ENCODE results near the gene LAMA5.

Gene LAMA5

DNA sequence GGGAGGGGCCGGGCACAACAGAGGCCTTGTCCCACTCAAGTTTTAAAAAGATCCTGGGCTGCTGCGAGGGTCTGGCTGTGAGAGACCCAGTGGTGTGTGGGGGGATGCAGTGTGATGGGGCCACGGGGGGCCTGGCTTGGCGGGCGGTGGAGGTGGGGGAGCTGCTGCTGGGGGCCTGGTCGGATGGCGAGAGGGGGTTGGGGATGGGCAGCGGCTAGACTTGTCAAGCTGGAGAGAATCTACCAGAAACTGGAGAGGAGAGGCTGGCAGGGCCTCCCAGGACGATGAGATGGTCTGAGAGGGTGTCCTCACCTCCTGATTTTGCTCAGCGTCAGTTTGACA lies 24.9 kb upstream of the LAMA5 start:
- H3K4me3 ChIP-seq (ENCODE audit: low read length): no peak overlapping the region
- no peak for DNase-seq (ENCODE audit: low read depth, low spot score)

DNA sequence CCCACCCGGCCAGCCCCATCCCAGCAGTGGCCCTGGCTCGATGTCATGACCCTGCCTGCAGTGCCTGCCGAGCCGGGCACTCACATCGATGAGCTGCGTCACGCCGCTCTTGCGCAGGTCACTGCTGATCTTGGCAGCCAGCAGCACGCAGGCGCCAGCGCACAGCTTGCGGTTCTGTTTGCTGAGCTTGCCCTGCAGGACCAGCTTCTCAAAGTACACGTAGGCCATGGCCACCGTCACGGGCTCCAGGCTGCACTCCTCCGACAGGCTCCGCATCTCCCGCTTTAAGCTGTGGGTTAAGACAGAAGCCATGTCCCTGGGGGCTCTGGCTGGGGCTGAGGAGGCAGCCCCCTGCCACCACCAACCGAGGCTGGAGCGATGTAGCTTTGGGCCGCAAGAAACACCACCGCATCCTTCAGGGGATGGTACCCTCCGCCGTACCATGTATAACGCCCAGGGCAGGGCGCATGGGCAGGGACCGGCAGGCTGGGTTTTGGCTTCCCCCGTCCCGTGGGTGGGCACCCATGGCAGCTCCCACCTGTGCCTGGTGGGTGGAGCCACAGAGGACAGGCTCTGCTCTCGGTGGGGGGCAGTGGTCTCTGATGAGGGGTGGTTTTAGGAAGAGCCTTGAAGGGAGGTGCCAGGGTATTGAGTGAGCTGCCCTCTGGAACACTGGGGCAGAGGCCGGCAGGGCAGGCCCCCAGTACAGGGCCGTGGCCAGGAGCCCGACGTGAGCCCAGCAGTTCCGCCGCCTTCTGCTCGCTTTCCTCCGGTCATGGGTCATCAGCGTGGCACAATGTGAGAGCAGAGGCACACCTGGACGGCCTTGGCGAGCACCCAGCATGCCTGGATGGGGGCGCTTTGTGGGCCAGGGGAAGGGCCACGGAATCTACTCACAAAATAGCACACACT lies 24.3 kb upstream of the LAMA5 start:
- no peak overlapping the region for H3K4me3 ChIP-seq (ENCODE audit: low read length)
- DNase-seq (ENCODE audit: low read depth, low spot score): no peak

DNA sequence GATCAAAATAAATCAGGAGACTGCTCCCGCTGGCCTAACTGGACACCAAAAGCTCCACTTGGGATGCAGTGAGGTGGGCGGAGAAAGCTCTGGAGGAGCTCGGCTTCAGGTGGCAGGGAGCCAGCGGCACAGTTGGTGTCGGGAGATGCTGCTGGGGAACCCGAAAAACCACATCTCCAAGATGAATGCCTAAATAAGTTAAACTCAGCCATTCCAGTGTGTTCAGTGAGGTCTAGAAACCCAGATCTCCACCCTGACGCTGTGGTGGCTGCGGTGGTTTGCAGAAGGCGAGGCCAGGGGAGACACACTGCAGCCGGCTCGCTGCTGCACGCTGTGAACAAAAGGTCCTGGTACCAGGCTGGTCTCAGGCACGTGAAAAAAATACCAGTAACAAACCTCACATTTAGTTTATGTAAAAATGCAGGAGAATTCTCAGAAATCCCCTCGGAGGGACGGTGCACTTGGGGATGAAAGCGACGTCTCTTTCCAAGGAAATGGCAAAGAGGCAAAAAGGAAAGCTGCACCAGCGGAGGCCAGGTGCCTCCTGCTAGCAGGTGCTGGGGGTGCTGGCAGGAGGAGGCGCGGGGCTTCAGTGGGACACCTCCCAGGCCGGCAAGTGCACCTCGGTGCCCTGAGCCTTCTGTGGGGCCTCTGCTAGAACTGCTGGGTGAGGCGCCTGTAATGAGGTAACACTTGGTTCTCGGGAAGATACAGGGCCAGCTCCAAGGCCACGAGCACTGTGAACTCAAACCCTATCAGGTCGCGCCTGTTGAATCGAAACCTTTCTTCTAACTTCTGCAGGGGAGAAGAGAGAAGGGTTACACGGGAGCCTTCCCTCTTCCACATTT lies 23.4 kb upstream of the LAMA5 start:
- DNase-seq (ENCODE audit: low read depth, low spot score): no peak

DNA sequence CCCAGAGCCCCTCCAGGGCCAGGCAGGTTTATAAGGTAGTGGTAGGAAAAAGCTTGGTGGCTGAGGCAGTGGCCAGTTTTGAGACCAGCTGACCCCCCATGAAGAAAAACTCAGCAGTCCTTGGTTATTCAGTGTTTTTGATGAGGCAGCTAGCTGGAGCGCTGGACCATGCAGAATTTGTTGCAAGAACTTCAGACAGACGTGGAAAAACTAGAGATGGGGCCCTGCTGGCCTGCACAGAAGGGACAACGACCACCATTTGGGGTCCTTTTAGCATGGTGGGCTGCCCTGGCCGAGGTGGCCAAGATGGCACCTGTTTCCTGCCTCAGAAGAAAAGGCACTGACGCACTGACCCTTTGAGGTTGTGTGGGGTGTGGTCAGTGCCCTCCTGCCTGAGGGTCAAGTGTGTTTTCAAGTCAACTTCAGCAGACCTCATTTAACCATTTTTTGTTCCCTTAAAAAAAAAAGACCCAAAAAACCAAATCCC lies 22.5 kb upstream of the LAMA5 start:
- H3K4me3 ChIP-seq (ENCODE audit: low read length): no peak overlapping the region
- DNase-seq (ENCODE audit: low read depth, low spot score): no peak

More for the DNA sequence above, 23.4 kb upstream of the LAMA5 start:
- no peak overlapping the region for H3K4me3 ChIP-seq (ENCODE audit: low read length)

DNA sequence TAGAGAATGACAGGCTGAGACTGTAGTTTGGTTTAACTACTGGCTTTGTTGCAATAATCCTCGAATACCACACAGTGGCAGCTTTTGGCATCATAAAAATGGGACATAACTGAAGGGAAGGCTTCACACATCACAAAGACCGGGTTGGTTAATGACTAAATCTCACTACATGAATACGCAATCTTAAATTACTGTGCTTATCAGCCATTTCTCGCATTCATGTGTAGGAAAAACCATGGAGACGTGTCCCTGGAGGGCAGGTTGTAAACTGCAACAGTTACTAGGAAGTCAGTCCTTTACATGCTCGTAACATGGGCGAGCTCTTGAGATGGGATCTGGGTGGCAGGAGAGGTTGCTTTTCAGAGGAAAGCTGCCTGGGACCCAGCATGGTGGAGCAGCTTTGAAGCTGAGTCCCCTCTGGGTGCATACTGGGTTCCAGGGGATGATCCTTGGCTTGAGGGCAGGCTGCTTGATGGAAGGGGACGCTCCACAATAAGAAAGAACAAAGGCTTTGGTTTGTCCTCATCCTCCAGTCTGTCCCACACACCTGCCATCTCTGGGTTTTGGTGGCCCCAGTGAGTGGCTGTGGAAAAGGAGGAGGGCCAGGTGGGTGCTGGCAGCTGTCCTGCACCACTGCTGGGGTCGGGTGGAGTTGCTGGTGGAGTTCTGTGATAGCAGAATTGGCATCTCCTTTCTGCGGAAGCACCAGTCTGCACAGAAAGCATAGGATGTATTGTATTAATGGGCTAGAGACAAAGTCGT lies 21.9 kb upstream of the LAMA5 start:
- peak; percentile 24 for DNase-seq (ENCODE audit: low read depth, low spot score)
- peak overlapping the region; percentile 99; the same call in 1 of the 2 replicates for H3K4me3 ChIP-seq (ENCODE audit: low read length)

DNA sequence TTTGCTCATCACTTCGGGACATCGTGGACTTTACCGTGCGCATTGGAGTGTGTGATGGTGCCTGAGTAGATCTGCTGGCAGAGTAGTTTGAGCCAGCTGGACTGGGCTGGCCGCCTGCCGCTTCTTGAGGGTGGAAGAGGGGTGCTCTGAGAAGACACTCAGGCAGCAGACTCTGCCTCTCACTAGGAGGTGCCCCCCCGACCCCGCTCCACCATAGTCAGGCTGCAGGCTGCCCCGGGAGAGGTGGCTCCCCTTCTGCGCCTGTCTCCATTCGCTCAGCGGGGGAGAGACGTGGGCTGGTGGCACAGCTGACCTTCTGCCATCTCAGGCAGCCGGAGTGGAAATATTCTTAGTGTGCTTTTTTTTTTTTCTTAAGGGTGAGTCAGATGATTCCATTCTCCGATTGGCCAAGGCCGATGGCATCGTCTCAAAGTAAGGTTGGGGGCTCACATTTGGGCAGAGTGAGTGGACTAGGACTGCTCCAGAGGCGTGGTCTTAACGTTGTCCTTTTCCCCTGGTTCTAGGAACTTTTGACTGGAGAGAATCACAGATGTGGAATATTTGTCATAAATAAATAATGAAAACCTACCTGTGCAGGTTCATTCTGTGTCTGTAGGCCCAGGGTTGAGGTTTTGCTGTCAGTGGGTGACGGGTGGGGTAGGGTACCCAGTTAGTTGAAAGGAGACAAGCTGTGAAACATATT lies 21.0 kb upstream of the LAMA5 start:
- DNase-seq (ENCODE audit: low read depth, low spot score): no peak
- H3K4me3 ChIP-seq (ENCODE audit: low read length): peak overlapping the region; percentile 99

DNA sequence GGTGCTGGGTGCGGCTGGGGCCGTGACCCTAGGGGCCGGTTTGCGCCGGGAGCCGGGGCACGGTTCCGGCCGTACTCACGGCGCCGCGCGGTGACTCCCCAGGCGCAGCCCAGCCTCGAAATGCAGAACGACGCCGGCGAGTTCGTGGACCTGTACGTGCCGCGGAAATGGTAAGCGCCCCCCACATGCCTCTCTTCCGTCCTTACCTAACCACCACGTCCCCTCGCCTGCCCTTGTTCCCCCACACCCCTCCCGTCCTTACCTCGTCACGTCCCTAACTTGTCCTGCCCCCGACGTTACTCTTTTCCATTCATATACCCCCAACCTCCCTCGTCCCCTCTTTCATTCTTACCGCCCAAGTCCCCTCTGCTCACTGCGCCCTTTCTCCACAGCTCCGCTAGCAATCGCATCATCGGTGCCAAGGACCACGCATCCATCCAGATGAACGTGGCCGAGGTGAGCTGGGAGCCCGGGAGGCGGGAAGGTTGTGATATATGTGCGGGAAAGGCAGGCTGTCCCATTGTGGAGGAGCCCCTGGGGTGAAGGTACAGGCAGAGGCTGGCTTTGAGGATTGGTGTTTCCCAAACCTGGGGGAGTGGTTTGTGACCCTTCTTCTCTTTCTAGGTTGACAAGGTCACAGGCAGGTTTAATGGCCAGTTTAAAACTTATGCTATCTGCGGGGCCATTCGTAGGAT lies 20.3 kb upstream of the LAMA5 start:
- H3K4me3 ChIP-seq (ENCODE audit: low read length): peak overlapping the region; percentile 99
- DNase-seq (ENCODE audit: low read depth, low spot score): no peak

DNA sequence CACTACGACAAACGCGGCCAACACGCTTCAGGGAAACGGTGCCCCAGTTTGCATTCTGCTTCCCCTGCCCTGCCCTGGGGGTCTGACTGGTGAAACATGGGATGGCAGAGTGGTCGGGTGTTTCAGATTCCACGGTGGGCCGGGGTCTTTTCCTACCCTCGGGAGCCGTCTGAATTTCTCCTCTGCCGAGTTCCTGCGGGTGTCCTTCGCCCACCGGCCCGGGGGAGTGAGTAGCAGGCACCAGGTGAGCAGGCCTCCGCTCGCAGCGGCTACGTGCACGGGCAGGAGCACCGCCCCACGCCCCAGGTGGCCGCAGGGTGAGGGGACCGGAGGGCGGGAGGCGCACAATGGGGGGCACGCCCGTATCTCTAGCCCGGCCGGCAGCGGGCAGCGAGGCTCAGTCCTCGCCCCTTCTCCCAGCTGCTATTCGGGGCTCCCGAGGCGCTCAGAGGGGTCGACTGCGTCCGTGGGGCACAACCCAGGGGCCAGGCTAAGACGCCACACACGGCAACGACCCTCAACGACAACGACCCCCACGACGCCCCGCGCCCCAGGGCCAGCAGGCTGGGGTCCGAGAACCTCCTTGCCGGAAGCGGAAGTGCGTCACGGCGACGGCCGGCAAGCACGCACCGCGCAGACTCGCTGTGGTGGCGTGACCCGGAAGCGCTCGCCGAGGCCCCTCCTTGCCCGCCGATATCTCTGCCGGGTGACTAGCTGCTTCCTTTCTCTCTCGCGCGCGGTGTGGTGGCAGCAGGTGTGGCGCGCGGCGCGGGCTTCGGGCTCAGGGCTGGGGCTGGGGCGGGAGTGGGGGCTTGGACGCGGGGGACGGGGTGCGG lies 19.5 kb upstream of the LAMA5 start, which contains the start of gene RPS21:
Gene RPS21 (plus strand): TSS at position 721 of the 836 bp plus-strand sequence. CDS start 236 bp downstream, outside the sequence.
- DNase-seq (ENCODE audit: low read depth, low spot score): peak; percentile 86

DNA sequence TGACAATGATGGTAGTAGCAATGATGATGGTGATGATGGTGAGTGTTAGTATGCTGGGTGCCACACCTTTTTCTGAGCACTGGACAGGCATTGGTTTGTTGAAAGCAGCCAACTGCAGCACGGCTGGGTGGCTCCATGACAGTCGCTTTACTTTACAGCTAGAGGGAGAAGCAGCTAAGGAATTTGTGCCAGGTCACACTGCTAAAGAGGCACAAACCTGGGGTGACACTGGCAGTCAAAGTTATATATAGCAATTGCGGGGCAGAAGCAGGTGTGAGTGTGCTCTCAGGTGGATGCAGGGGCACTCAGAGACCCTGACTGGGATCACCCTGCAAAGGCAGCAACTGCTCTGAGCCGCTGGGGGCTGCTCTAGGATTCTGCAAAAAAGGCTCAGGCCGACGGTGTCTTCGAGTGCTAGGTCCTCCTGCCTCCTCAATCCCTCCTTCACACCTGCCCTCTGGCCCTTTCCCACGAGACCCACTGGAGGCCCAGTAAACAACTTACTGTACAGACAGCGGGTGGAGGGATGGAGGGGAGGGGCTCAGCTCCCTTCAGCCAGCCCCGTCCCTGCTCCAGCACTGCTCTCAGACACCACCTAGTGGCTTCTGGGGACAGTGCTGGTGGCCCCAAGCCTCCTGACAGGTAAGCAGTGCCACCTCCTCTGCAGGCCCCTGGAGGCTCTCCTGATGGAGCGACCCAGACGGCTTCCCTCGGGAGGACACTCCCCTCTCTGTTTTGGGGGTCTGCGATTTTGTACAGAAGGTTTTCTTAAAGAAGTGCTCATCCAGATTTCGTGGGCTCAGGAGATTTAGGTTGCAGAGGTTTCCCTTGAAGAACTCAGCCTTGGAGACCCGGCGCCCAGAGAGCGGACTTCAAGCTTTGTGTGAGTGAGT lies 15.4 kb upstream of the LAMA5 start:
- H3K4me3 ChIP-seq (ENCODE audit: low read length): peak overlapping the region; percentile 28
- DNase-seq (ENCODE audit: low read depth, low spot score): peak; percentile 76

More for the DNA sequence above, 19.5 kb upstream of the LAMA5 start, which contains the start of gene RPS21:
- peak within 1 kb of the TSS; percentile 99 for H3K4me3 ChIP-seq (ENCODE audit: low read length)

DNA sequence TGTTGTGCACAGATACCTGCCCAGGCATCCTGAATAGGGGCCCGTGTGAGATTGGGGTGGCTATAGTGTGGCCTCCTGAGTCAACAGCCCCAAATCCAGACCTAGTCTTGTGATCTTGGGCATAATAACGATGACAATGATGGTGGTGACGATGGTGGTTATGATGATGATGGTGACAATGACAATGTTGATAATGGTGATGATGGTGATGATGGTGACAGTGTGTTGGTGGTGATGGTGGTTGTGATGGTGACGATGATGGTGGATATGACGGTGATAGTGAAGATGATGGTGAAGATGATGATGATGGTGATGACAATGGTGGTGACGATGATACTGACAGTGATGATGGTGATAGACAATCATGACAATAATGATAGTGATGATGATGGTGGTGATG lies 14.7 kb upstream of the LAMA5 start:
- no peak for DNase-seq (ENCODE audit: low read depth, low spot score)
- H3K4me3 ChIP-seq (ENCODE audit: low read length): no peak overlapping the region

DNA sequence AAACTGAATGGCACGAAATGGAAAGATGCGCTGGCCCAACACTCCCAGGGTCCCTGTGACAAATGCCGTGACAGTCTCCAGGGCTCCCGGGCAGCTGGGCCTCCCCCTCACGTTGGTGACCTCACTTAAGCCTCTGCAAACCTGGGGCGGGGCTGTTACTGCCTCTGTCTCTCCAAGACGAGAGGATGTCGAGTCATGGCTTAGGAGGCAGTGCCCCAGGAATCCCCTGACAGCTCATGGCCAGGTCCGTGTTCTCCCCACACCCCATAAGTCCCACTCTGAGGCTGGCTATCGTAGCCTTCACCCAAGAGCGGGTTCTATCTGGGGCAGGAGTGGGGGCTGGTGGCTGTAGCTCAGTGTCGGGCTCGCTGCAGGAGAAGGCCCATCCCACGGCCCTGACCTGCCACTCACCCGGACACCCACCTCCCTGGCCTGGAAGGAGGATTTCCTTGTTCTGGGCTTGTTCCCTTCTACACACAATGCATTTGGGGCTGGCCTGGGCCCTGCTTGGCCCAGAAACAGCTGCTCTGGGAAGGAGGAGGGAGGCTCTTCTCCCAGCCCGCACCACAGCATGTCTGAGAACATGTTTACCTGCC lies 14.2 kb upstream of the LAMA5 start:
- no peak overlapping the region for H3K4me3 ChIP-seq (ENCODE audit: low read length)
- no peak for DNase-seq (ENCODE audit: low read depth, low spot score)

DNA sequence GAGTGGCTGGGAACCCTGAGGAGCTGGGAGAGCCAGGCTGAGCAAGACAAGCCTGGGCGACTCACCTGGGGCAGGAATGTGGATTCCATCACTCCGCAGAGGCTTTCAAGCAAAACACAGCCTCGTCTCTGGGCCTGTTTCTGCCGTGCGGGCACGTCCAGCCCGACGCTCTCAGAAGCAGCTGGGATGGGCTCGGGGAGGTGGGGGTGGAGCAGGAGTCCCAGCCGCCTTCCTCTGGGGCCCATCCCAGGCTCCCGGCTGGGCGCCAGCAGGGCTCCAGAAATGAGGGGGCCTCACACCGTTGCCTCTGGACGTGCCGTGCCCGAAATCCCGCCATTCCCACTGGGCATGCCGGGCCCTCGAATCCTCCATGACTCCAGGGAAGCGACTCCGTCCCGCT lies 11.1 kb upstream of the LAMA5 start:
- H3K4me3 ChIP-seq (ENCODE audit: low read length): no peak overlapping the region
- DNase-seq (ENCODE audit: low read depth, low spot score): no peak

DNA sequence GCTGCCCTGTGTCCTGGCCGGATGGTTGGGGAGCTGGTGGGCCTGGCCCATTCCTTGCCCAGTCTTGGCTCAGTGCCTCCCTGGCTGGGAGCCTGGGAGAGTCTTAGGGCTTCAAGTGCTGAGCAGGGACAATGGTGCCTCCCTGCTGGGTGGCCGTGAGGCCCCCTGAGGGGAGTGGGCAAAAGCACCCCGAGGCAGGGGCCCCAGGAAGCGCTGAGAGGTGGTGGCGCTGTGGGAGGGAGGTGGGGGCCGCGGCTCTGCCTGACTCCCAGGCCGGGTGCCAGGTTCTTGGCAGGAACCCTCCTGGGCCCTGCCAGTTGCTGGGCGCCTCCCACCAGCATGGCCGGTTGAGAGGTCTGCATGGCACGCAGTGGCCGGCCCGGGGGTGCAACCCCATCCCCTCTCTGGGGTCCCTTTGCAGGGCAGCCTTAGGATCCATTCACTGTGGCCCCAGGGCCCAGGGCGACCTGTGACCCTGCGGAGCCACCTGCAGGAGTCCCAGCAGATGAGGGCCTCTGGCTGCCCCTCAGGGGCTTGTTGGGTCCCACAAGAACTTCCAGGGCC lies 10.6 kb upstream of the LAMA5 start:
- H3K4me3 ChIP-seq (ENCODE audit: low read length): no peak overlapping the region
- no peak for DNase-seq (ENCODE audit: low read depth, low spot score)

DNA sequence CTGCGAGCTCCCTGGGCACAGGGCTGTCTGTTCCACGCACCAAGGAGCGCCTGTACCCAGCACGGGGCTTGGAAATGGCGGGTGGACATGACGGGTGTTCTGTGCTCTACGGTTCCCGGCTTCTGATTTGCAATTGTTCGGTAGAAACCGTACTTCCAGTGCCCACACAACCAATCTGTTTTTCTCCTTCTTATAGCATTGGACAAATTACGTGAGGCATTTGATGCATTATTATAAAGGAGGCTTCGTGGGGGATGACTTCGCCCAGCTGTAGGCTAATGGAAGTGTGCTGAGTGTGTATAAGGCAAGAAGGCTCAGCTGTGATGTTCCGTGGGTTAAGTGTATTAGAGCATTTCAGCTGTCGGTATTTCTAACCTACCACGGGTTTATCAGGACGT lies 10.0 kb upstream of the LAMA5 start:
- DNase-seq (ENCODE audit: low read depth, low spot score): no peak
- H3K4me3 ChIP-seq (ENCODE audit: low read length): no peak overlapping the region
